ENCODE measurements around the gene TMED4. TPM values are rescaled to one million over a fixed set of nuclear protein-coding genes. Genes with fewer than 3 reads are reported as not detected.

TMED4 gene
- total and polyA plus RNA-seq, 2 experiments from 2014 or later = 43.5 to 98.5 TPM

- no peak for TF ChIP-seq CREB1 (CRISPR knock-in tag; IDR thresholded peaks at IDR 0.05; ENCODE audit: low read depth)
- TF ChIP-seq, protein P1, sequence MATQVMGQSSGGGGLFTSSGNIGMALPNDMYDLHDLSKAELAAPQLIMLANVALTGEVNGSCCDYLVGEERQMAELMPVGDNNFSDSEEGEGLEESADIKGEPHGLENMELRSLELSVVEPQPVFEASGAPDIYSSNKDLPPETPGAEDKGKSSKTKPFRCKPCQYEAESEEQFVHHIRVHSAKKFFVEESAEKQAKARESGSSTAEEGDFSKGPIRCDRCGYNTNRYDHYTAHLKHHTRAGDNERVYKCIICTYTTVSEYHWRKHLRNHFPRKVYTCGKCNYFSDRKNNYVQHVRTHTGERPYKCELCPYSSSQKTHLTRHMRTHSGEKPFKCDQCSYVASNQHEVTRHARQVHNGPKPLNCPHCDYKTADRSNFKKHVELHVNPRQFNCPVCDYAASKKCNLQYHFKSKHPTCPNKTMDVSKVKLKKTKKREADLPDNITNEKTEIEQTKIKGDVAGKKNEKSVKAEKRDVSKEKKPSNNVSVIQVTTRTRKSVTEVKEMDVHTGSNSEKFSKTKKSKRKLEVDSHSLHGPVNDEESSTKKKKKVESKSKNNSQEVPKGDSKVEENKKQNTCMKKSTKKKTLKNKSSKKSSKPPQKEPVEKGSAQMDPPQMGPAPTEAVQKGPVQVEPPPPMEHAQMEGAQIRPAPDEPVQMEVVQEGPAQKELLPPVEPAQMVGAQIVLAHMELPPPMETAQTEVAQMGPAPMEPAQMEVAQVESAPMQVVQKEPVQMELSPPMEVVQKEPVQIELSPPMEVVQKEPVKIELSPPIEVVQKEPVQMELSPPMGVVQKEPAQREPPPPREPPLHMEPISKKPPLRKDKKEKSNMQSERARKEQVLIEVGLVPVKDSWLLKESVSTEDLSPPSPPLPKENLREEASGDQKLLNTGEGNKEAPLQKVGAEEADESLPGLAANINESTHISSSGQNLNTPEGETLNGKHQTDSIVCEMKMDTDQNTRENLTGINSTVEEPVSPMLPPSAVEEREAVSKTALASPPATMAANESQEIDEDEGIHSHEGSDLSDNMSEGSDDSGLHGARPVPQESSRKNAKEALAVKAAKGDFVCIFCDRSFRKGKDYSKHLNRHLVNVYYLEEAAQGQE (IDR thresholded peaks at IDR 0.05; ENCODE audit: unreplicated experiment) = no peak
- TF ChIP-seq CTCF (conservative IDR thresholded peaks at IDR 0.05; ENCODE audit: low read depth in 2 of 2) = no peak
- TF ChIP-seq JUNB (IDR thresholded peaks at IDR 0.05; ENCODE audit: unreplicated experiment) = no peak
- no peak for TF ChIP-seq POLR2AphosphoS5 (IDR thresholded peaks at IDR 0.05; ENCODE audit: low read depth)
- no peak for TF ChIP-seq EZH2 (IDR thresholded peaks at IDR 0.05; ENCODE audit: low read depth, unreplicated experiment)
- TF ChIP-seq ZNF331 (CRISPR knock-in tag; IDR thresholded peaks at IDR 0.05; ENCODE audit: low read depth) = no peak
These were observed 48.6 kb downstream of the TMED4 start (continued) for GRCh38 chr7:44533301-44534055.

DNA sequence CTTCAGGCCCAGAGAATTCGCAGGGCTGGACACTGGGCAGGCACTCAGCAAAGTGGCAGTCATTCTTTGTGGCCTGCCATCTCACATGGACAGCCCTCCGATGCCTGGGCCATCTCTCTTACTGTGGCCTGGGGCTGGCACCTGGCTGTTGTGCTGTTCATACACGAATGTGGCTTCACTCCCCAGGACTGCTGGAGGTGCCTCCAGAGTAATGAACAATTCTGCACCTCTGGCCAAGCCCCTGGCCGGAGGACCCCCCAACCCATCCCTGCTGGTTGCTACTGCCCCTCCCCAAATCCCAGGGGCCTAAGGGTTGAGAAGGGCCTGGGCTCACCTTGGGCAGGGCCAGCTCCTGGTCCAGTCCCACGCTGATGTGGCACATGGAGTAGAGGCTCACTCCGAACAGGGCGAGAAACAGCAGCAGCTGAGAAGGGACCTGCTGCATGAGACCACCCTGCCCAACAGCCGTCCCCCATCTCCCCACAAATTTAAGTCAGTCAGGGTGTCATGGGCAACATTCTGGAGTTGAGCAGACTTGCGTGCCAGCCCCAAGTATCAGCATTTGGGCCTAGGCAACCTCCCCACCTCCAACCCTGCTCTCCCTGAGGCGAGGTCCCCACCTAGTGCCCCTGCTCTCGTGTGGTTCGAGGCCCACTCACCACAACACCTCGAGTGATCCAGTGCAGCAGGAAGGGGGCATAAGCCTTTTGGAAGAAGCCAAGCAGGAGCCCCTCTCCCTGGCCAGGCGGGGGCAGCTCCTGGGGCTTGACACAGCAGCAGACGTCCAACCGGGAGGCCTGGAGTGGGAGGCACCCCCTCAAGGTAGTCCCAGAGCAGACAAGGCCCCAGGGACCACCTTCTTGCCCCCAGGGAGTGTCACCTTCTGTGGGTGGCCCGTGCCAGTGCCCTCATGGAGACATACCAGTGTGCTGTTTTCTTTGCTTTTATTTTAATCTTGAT, 50.3 kb downstream of the TMED4 start:
- H2AFZ ChIP-seq = no peak overlapping the region
- H3K9me2 ChIP-seq (ENCODE audit: insufficient read depth) = no peaks in the 10 kb centered on the region
- Mint-ChIP-seq H3K9me3 (peaks cover 3% of the 10 kb centered on the region; the same call in 2 of the 3 replicates), H3K4me3 (no peak overlapping the region), H3K4me1 (no peaks in the 10 kb centered on the region; the same call in 2 of the 3 replicates), H3K27ac (no peak overlapping the region), H3K36me3 (ENCODE audit: low read depth) (no peaks in the 10 kb centered on the region; the same call in 2 of the 3 replicates), H3K27me3 (ENCODE audit: insufficient read depth, low read depth, poor library complexity) (peaks cover 10% of the 10 kb centered on the region)
- TF ChIP-seq, protein P2, sequence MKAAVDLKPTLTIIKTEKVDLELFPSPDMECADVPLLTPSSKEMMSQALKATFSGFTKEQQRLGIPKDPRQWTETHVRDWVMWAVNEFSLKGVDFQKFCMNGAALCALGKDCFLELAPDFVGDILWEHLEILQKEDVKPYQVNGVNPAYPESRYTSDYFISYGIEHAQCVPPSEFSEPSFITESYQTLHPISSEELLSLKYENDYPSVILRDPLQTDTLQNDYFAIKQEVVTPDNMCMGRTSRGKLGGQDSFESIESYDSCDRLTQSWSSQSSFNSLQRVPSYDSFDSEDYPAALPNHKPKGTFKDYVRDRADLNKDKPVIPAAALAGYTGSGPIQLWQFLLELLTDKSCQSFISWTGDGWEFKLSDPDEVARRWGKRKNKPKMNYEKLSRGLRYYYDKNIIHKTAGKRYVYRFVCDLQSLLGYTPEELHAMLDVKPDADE (IDR thresholded peaks at IDR 0.05) = no peak
- H4K20me1 ChIP-seq (replicated peaks; ENCODE audit: insufficient read depth) = no peaks in the 10 kb centered on the region
- no peak overlapping the region for H3K27ac ChIP-seq (ENCODE audit: low read depth)
- H3K4me3 ChIP-seq = no peak overlapping the region
- H3K79me2 ChIP-seq (replicated peaks; ENCODE audit: insufficient read depth) = no peaks in the 10 kb centered on the region
- H3F3A ChIP-seq (replicated peaks; ENCODE audit: low read depth) = no peaks in the 10 kb centered on the region
- H3K27me3 ChIP-seq (ENCODE audit: insufficient read depth) = no peaks in the 10 kb centered on the region
- ATAC-seq = no peak
- H3K4me1 ChIP-seq (ENCODE audit: insufficient read depth) = no peaks in the 10 kb centered on the region
- DNase-seq (ENCODE audit: low spot score) = no peak
- H3K4me2 ChIP-seq = no peak overlapping the region
- no peaks in the 10 kb centered on the region for H3K36me3 ChIP-seq (ENCODE audit: insufficient read depth)
